GM19467 (cell line): ENCODE measurements around the gene FAM184B.

ENCODE experiments used
- ATAC-seq: cut with Tn5 transposase; IDR thresholded peaks from one replicate; pipeline ENCODE4 v1.9.1; 2021; ENCODE audit warnings: mild to moderate bottlenecking, moderate library complexity; ENCODE audit not compliant: unreplicated experiment

Gene FAM184B

DNA sequence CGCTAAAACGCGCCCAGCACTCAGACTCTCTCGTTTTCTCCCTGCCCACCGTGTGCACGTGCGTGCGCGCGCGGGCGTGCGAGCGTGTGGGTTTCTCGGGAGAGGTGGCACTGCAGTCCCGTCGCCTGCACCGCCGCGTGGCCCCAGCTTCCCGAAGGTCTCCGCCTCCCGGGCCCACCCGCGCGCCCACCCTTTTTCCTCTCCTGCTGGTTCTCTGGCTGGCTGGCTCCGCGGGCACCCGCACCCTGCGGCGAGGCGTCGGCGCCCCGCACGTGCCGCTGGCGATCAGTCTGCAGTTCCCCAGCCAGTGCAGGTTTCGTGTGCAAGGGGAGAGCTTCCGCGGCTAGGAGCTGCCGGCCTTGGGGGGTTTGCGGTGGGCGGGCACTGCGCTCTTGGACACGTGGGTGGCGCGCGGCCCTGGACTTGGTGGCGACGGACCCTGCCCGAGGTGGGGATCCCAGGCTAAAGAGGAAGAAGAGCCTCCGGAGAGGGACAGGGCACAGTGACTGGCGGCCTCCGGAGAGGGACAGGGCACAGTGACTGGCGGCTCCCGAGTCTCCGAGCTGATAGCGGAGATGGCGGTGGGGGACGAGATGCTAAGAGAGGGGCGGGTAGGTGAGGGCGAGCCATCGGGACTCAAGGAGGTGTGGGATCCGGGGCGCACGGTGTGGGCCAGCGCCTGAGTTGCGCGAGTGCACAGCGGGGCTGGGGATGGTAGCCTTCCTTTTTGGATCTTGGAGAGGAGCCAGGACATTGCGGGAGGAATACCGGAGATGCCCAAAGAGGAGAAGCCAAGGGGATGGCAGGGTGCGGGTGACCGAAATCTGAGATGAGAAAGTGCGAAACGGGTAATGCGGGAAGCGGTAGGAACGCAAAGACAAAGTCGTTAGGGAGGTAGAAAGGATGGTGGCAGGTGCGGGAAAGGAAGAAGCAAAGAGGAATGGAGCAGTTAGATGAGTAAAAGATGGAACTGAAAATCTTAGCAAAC is at the start of gene FAM184B:
Gene FAM184B (minus strand): TSS at position 322 of the 988 bp plus-strand sequence. CDS start 322 bp downstream, outside the sequence.
- no peak for ATAC-seq

- no peak for ATAC-seq
Measured at GRCh38 chr4:17823871-17824669, 42.6 kb upstream of the FAM184B start.

- ATAC-seq = peak; percentile 60
Measured at GRCh38 chr4:17817027-17817426, 35.6 kb upstream of the FAM184B start.

DNA sequence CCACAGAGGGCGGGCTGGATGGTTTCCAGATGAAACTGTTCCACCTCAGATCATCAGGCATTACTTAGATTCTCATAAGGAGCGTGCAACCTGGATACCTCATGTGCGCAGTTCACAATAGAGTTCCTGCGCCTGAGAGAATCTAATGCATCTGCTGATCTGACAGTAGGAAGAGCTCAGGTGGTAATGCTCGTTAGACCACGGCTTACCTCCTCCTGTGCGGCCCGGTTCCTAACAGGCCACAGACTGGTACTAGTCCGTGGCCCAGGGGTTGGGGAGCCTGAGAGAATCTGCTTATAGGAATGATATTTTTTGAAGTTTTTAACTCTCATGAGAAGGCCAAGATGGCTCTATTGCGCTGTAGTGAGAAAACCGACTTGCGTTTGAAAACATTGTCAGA is 34.7 kb upstream of the FAM184B start:
- no peak for ATAC-seq

DNA sequence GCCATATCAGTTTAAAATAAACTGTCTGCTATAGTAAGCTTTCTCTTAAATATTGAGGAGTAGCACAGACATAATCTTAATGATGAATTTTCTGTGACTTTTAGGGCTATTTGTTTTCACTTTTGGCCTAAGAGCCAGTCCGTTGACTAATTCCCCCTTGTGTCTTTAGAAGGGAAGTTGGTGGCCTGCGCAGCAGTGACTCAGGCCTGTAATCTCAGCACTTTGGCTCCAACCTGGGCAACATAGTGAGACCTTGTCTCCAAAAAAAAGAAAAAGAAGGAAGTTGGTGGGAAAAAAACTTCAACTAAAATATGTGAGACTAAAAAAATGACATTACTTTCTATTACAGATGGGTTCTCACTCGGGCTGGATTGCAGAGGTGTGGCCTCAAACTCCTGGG is 32.7 kb upstream of the FAM184B start:
- ATAC-seq = no peak

GRCh38 chr4:17812801-17813200 is 31.4 kb upstream of the FAM184B start:
- no peak for ATAC-seq

DNA sequence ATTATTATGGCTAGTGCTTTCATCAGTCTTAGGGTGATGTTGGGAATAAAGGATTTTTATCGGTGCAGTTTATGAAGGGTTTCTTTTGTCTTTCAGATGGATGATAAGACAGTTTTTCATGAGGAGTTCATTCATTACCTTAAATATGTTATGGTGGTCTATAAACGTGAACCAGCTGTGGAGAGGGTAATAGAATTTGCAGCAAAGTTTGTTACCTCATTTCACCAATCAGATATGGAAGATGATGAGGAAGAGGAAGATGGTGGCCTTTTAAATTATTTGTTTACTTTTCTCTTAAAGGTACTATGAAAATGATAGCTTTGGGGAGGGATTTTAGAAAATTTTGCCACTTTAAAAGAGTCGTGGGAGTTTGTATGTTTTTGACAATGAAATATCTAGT is 30.7 kb upstream of the FAM184B start:
- no peak for ATAC-seq

GRCh38 chr4:17811078-17811603 is 29.7 kb upstream of the FAM184B start:
- ATAC-seq = peak; percentile 20

GRCh38 chr4:17810260-17811077 is 29.0 kb upstream of the FAM184B start, which contains the start of the genes DCAF16 and NCAPG:
Gene DCAF16 (minus strand): TSS chr4:17810757. CDS start chr4:17804141, 6,616 bp downstream.
Gene NCAPG (plus strand): TSS chr4:17810979. CDS start chr4:17811078, 99 bp downstream.
- ATAC-seq = peak; percentile 85

DNA sequence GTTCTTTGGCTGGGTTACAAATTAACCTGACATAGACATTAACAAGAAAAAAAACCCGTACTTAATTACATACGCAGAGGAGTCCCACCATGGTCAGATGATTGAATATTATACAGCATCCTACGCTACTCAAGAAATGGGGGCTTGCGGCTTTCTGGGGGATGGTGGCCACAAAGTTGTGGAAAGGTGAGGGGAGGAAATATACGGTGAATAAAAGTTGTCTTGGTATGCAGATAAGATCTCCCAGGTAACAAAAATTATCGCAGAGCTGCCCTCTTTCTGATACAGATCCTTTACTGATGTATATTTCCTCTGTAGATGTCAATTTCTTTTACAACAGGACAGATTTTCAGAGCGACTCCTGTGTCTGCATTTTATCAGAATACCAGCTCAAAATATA is 28.2 kb upstream of the FAM184B start:
- no peak for ATAC-seq

GRCh38 chr4:17807446-17807845 is 26.0 kb upstream of the FAM184B start:
- no peak for ATAC-seq

DNA sequence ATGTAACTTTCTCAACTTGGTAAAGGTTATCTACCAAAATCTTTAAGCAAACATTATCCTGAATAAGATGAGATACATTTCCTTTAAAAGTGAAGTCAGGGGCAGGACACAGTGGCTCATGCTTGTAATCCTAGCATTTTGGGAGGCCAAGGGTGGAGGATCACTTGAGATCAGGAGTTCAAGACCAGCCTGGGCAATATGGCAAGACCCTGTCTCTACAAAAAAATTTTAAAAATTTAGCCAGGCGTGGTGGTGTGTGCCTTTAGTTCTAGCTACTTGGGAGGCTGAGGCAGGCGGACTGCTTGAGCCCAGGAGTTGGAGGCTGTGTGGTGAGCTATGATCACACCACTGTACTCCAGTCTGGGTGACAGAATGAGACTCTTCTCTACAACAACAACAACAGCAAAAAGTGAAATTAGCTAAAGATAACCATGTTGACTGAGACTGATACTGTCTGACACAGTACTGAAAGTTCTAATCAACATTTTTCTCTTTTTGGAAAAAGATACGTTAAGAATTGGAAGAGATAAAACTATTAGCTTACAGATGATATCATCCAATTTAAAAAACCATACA is 24.2 kb upstream of the FAM184B start:
- ATAC-seq = no peak

- no peak for ATAC-seq
Measured at GRCh38 chr4:17797808-17798207, 16.4 kb upstream of the FAM184B start.

- no peak for ATAC-seq
Measured at GRCh38 chr4:17794730-17795129, 13.3 kb upstream of the FAM184B start.

- ATAC-seq = no peak
Measured at GRCh38 chr4:17788956-17789355, 7.5 kb upstream of the FAM184B start.

DNA sequence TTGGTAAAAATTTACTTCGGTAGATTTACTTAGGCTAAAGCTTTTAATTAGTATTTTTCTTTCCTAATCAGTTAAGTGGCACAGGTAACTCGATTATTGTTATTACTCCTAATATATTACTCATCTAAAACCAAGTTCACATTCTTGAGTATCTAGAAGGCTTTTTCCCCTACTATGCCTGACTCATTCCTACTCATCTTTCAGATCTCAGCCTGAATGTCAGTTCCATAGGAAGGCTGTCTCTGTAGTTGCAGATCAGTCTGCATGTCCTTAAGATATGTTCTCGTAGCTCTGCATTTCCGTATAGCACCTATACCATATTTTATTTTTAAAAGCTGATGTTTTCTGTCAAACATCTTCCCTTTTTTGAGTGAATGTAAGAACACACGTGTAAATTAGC is 5.9 kb upstream of the FAM184B start:
- ATAC-seq = no peak

DNA sequence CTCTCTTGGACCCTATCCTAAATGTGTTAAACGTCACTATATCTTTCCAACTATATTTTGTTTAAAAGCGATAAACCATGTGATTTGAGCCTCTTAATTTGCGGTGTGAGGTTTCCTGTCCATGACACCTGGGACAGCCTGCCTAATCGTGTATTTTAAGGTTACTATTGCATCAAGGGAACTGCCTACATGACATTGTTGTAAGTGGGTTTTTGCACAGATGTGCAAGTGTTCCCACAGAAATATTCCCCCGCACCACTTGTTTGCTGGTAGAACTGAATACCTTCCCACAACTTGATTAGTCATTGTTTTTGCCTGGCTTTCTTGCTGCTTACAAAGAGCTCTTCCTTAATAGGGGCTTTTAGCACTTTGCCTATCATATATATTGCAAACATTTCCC is 5.1 kb upstream of the FAM184B start:
- ATAC-seq = no peak

- no peak for ATAC-seq
Measured at GRCh38 chr4:17785858-17786257, 4.4 kb upstream of the FAM184B start.

DNA sequence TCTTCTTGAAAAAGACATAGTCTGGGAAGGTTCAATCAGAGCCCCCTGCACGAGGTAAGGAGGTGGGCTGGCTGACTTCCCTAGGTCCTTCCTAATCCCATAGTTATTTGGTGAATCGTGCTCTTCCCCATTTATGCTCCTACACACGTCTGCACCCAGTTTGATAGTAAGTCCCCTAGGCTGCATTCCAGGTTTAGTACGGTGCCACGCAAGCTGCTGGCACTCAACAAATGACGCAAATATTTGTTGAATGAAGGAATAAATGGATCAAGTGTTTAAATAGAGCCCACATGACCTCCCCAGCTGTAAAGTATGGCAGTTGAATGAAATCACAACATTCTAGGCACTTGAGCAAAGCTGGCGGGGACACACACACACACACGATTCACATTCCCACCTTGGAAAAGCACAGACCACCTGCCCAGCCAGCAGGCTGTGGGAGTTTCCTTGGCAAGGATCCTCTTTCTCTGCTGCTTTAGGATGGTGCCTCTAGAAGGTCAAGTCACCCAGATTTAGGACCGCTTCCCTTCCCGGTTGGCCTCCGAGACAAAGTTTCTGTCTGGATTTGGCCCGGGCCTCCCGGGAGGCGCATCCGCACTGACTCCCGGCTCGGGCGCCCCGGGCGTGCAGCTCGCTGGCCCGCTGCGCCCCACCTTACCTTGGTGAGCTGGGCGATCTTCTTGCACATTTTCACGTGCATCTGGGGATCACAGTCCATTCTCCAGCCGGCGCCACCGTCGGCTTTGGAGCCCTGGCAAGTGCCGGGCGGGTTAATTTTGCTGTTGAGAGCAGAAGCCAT is 721 bp downstream of the FAM184B start:
- no peak for ATAC-seq
